DMS 273 (cell line): ENCODE data around the gene ANKRD2.
"Not testable (repeated sequence)": the region's sequence is repeated elsewhere in the genome, so short reads cannot be mapped to it uniquely, and the experiment has no call there.

Experiments
- DNase-seq: peaks from one replicate; lab custom pipeline; 2025; ENCODE audit not compliant: unreplicated experiment; lab: John Stamatoyannopoulos, UW

ANKRD2 gene

DNA sequence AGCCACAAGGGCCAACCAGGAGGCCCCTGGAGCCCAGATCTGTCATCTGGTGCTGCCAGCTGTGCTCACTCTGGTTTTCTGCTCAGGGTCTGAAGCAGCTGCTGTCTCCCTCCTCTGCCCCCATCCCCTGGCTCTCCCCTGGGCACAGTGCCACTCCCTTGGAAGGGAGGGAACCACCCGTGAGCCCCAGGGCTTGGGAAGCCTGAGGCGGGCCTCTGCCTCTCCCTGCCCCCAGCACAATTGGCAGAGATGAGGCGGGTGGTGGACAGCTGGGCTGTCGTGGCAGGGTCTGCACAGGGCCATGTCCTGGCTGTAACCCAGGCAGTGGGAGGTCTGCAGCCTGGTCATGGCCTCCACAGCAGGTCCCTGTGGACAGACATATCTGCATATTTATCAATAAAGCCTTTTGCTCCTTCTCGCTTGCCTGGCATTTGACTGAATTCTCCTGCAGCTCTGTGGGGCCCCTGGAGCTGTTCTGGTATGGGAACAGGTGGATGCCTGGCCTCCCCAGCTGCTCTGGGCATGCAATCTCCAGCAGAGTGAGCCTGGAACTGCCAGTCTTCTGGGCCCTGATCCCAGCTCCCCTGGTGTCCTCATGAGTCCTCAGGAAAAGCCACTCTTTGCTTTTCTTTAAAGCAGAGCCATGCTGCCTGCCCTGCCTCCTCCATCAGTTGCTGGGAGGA is 1.6 kb upstream of the ANKRD2 start:
- DNase-seq = peak; percentile 94

DNA sequence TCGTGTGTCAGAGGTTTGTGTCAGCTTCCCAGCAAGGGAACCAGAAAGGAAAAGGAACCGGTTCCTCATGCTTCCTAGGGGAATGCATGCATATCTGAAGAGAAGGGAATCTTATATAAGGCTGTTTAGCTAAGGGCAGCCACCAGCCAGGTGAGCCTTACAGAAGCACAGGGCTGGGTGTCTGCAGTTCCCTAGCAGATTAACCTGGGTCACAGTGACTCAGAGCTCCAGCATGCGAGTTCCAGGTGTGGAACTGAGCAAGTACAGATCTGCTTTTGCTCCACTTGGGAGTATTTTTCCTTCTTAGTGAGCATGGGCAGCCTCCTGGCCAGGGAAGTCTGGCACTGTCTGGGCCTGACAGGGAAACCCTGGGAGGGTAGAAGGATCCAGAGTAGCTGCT is 957 bp upstream of the ANKRD2 start:
- DNase-seq = peak; percentile 41

DNA sequence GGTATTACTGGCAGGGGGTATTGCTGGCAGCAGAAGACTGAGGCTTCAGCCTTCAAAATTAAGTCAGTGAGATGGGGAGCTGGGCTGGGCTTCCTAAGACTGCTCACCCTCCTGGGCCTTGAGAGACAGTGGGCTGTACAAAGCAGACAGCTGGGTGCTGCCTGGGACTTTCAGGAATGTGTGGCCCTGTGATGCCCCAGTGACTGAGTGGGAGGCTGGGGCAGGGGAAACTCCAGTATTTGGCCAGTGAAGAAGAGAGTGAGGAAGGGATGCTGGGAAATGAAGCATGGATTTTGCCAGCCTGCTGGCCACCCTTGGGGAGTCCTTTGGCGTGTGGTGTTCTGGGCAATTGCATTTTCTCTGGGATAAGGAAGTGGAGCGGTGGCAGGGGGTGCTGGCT is 442 bp downstream of the ANKRD2 start:
- no peak for DNase-seq

DNA sequence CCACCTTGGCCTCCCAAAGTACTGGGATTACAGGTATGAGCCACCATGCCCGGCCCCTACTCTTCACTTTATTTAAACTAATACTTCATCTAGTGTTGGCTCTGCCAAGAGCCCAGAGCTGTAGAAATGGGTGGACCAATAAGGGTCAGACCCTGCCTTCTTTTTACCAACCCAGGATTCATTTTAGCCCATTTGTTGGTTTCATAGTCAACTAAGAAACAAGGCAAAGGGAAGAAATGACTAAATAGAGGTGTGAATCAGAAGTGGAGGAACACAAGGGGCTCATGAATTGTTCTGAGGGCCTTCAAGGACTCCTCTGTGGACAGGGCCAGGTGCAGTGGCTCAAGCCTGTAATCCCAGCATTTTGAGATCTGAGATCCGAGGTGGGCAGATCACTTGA is 1.1 kb downstream of the ANKRD2 start:
- no peak for DNase-seq

- peak; percentile 68 for DNase-seq
Measured at GRCh38 chr10:97574374-97575126, 2.0 kb downstream of the ANKRD2 start.

DNA sequence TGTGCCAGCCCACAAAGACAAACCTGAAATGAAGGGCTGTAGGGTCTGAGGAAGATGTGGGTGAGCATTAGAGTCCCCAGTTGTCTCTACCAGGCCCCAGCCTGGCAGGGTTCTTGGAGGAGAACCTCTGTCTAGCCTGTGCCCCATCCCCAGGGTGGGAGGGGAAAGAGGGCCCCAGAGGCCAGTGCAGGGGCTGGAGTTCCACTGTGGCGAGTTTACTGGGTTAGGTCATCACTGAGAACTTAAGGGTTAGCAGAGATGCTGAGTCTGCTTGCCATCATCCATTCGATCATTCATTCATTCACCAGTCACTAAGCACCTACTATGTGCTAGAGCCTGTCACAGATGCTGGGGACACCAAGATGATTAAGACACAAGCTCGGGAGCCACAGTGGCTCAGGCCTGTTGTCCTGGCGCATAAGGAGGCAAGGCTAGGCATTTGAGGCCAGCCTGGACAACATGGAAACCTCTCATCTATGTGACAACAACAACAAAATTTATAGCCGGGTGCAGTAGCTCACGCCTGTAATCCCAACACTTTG is 2.6 kb downstream of the ANKRD2 start:
- DNase-seq = no peak

- DNase-seq = not testable (repeated sequence)
Measured at GRCh38 chr10:97576487-97576886, 3.9 kb downstream of the ANKRD2 start.

DNA sequence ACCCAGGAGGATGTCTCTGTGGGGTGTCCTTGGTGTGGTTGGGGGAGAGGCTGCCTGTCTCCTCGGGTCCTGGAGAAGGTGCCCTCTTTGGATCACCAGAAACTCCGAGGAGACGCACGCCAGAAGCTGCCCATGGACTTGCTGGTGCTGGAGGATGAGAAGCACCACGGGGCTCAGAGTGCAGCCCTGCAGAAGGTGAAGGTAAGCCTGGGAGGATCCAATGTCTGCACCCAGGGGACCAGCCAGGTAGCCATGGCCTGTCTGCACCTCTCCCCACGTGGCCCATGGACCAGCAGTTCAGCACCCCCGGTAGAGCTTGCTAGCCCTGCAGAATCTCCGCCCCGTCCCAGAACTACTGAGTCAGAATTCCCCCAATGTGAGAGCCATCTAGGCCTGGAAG is 5.1 kb downstream of the ANKRD2 start:
- no peak for DNase-seq

DNA sequence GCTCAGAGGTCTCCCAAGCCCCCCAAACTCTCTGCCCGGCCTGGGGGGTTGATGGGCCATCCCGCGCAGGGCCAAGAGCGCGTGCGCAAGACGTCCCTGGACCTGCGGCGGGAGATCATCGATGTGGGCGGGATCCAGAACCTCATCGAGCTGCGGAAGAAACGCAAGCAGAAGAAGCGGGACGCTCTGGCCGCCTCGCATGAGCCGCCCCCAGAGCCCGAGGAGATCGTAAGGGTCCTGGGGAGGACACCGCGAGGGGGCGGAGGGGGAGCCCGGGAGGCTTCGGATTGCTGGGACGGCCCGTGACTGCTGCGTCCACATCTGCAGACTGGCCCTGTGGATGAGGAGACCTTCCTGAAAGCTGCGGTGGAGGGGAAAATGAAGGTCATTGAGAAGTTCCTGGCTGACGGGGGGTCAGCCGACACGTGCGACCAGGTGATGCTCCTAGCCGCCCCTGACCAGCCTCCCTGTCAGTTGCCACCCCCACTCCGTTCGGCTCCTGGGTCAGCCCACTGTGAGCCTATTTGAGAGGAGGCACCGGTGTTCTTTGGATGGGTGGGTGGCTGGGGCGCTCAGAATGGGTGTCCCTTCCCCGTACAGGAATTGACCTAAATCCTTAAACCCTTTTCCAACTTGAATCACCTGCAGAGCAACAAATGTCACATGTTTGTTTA is 5.7 kb downstream of the ANKRD2 start:
- DNase-seq = no peak

GRCh38 chr10:97580421-97581367 is 8.1 kb downstream of the ANKRD2 start:
- DNase-seq = peak; percentile 10

DNA sequence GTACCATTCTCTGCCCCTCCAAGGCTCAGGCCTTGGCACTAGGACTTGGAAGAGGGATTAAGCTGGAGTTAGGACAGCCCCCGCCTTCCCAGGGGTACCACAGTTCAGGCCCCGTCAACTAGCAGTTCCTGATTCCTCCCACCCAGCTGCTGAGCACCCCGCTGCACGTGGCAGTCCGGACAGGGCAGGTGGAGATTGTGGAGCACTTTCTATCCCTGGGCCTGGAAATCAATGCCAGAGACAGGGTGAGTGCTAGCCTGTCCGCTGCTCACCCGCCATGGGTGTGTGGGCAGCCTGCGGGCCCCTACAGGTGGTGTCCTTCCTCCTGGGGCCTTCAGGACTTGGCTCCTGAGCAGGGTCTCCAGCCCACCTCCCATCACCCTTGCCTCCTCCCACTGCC is 9.6 kb downstream of the ANKRD2 start:
- DNase-seq = no peak

DNA sequence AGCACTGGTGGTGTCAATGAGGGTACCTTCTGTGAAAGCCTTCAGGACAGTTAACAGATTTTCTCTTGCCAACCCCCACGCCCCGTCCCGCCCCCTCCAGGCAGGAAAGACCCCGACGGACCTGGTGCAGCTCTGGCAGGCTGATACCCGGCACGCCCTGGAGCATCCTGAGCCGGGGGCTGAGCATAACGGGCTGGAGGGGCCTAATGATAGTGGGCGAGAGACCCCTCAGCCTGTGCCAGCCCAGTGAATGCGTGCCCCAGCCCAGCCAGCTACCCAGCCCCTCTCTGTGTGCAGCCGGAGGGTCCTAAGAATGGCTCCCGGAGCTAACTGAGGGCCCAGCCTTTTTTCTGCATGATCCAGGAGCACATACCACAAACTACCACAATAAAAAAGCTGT is 10.9 kb downstream of the ANKRD2 start:
- no peak for DNase-seq

GRCh38 chr10:97584060-97584797 is 11.7 kb downstream of the ANKRD2 start, which contains the start of gene HOGA1:
Gene HOGA1 (plus strand): TSS chr10:97584389. CDS start chr10:97584704, 315 bp downstream.
- DNase-seq = peak; percentile 95

DNA sequence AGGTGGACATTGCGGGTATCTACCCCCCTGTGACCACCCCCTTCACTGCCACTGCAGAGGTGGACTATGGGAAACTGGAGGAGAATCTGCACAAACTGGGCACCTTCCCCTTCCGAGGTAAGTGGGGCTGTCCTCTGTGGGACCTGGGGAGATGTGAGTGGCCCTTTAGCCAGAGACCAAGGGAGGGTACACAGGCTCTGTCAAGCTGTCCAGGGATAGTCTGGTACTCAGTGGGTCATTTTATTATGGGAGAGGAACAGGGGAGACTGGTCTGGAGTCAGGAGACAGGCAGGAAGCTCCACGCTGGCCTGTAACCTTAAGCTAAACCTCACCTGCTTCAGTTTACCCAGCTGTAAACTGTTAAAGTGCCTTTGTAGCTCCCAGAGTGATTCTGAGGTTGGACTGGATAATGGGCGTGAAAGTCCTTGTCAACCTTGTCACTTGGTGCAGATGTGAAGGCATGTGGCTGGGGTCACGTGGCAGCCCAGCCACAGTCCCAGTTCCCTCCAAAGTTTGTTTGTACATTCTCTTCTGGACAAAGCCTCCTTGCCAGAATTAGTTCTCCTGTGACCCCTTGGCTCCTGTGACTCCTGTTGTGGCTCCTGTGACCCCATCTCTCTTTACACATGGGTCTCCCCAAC is 12.3 kb downstream of the ANKRD2 start:
- no peak for DNase-seq

DNA sequence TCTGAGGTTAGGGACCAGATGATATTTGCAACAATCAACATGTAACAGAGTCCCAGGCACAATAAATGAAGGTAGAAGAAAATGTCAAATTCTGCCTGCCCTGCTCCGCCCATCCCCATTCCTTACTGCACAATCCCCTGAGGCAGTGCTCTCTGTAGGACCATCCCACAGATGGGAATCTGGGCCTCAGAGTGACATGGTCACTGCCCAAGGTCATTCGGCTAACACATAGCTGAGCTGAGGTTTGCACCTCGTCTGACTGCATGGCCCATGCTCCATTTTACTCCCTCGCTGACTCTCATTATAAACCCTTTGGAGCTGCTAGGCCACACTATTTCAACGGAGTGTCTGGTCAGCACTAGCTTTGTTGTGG is 12.8 kb downstream of the ANKRD2 start:
- no peak for DNase-seq

DNA sequence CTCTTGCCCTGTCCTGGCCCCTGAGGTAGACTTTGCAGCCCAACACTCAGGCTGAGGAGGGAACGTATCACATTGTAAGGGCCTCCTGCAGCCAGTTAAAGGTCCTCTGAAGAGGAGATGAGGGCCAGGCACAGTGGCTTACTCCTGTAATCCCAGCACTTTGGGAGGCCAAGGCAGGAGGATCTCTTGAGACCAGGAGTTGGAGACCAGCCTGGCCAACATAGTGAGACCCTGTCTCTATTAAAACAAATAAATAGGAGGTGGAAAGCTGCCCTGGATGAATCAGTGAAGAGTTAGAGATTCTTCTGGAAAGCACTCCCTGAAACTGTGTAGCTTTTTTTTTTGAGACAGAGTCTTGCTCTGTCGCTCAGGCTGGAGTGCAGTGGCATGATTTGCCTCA is 14.6 kb downstream of the ANKRD2 start:
- no peak for DNase-seq

DNA sequence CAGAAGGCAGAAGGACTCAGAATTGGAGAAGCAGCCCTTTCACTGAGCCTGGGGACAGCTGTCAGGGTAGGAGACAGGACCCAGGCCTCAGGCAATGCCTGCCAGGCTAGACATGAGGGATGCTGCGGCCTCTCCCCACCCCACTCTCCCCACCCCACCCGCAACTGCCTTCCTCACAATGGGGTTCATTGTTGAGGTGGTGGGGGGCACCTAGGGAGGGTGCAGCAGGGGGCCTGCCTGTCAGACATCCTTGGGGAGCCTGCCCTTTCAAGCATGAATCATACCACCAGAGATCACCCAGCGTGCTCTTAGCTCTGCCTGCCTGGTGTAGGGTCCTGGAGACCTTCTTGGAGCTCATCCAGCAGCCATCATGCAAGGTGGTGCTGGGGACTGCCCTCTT is 16.9 kb downstream of the ANKRD2 start, which contains the start of gene C10orf62:
Gene C10orf62, plus strand, starts transcription at position 243 of the 400 bp plus-strand sequence. CDS start 177 bp downstream, outside the sequence.
- no peak for DNase-seq

- no peak for DNase-seq
Measured at GRCh38 chr10:97590082-97590747, 17.6 kb downstream of the ANKRD2 start.
